Peyer's patch (tissue), 4 donors: Measurements from ENCODE around the gene TRIM67.

Experiments used
- POLR2A ChIP-seq, 2 donors: fragments of 450-650 bp; IDR thresholded peaks; one replicate each; pipeline ENCODE4 v1.5.1; 2017; ENCODE audit warnings: antibody characterized with exemption in 2 of 2, mild to moderate bottlenecking in 2 of 2, moderate library complexity in 2 of 2
- TF ChIP-seq, protein P1 (sequence below), 6 experiments: fragments of 450-650 bp in 4 of 6; fragments of 200-600 bp in 2 of 6; sonication (generic) in 1 of 6; IDR thresholded peaks; one replicate each; pipeline ENCODE4 v1.5.1; 2017 to 2019; ENCODE audit warnings: antibody characterized with exemption in 6 of 6, mild to moderate bottlenecking in 3 of 6, moderate library complexity in 1 of 6

DNA sequence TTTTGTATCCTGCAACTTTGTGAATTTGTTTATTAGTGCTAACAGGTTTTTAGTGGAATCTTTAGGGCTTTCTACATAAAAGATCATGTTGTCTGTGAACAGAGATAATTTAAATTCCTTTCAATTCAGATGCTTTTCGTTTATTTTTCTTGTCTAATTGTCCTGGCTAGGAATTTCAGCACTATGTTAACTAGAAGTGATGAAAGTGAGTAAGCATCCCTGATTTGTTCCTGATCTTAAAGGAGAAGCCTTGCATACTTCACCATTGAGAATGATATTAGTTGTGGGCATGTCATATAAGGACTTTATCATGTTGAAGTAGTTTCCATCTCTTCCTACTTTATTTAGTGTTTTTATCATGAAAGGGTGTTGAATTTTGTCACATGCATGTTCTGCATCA lies 23.6 kb upstream of the TRIM67 start:
- TF ChIP-seq, protein P1, sequence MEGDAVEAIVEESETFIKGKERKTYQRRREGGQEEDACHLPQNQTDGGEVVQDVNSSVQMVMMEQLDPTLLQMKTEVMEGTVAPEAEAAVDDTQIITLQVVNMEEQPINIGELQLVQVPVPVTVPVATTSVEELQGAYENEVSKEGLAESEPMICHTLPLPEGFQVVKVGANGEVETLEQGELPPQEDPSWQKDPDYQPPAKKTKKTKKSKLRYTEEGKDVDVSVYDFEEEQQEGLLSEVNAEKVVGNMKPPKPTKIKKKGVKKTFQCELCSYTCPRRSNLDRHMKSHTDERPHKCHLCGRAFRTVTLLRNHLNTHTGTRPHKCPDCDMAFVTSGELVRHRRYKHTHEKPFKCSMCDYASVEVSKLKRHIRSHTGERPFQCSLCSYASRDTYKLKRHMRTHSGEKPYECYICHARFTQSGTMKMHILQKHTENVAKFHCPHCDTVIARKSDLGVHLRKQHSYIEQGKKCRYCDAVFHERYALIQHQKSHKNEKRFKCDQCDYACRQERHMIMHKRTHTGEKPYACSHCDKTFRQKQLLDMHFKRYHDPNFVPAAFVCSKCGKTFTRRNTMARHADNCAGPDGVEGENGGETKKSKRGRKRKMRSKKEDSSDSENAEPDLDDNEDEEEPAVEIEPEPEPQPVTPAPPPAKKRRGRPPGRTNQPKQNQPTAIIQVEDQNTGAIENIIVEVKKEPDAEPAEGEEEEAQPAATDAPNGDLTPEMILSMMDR (IDR thresholded peaks at IDR 0.05) = no peak
- TF ChIP-seq POLR2A (IDR thresholded peaks at IDR 0.05) = no peak
